ENCODE results near the gene ATP11C. TPM values are rescaled to one million over a fixed set of nuclear protein-coding genes. Genes with fewer than 3 reads are reported as not detected.
A peak's percentile ranks its signal among the peaks of the same experiment; 100 is the strongest.

Gene ATP11C
- total RNA-seq, 5 donors from 2014 or later (not counting 1 experiment from before 2014, with no cell fraction given) = 18.4 to 27.1 (median 23.1) TPM

DNA sequence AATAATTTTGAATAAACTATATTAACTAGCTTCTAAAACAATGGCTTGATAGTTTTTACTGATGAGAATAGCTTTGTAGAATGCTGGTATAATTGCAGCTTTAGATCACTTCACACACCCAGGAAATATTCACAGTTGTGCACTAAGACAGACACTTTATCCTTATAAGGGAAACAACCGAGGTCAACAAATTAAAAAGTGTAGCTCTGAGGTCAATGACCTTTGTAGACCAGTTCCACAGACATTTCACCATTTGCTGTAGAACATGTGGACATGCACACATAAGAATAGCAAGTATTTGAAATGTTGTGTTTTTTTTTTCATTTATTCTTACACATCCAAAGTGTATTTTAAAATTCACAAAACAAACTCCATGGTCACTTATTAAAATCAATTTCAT lies 148.9 kb downstream of the ATP11C start:
- Histone ChIP-seq H3K36me3 (ENCODE audit: control insufficient read depth in 2 of 2, extremely low read depth in 1 of 2, insufficient read depth in 1 of 2, low read length in 1 of 2) (peaks cover 0 to 15% of the 10 kb centered on the region in 2 donors), H3K27me3 (replicated peaks in 1 of 2; ENCODE audit: control insufficient read depth in 2 of 2, extremely low read depth in 1 of 2, insufficient read depth in 2 of 2, low read length in 1 of 2) (no peaks in the 10 kb centered on the region), H3K4me3 (ENCODE audit: control insufficient read depth in 1 of 2, extremely low read depth in 1 of 2, low read length in 1 of 2) (no peak overlapping the region), H3K27ac (ENCODE audit: low read length) (no peak overlapping the region), H3K4me1 (ENCODE audit: control insufficient read depth in 1 of 2, extremely low read depth in 1 of 2, insufficient read depth in 2 of 2, low read length in 2 of 2) (no peaks in the 10 kb centered on the region), H3K9me3 (no peaks in the 10 kb centered on the region)
- no CpG with 5 or more reads among the region's 1 CpG for WGBS (ENCODE audit: insufficient coverage)
- H3K36me3 Mint-ChIP-seq = peaks cover 44% of the 10 kb centered on the region
- ATAC-seq (replicated peaks in 1 of 4) = no peak
- H3K4me3 Mint-ChIP-seq = no peak overlapping the region
- DNase-seq = no peak
- H3K27me3 Mint-ChIP-seq = peaks cover 0 to 14% of the 10 kb centered on the region in 2 donors
- POLR2A ChIA-PET = no interaction called here
- H3K4me1 Mint-ChIP-seq = no peaks in the 10 kb centered on the region
- no peak overlapping the region for H3K27ac Mint-ChIP-seq
- no peaks in the 10 kb centered on the region for H3K9me3 Mint-ChIP-seq
- CTCF ChIA-PET = interaction anchor here in 1 of 2 donors (0.7 kb wide), 1 partner anchor 182 kb away, joined by 3 read pairs; no protein-coding TSS in a partner anchor

DNA sequence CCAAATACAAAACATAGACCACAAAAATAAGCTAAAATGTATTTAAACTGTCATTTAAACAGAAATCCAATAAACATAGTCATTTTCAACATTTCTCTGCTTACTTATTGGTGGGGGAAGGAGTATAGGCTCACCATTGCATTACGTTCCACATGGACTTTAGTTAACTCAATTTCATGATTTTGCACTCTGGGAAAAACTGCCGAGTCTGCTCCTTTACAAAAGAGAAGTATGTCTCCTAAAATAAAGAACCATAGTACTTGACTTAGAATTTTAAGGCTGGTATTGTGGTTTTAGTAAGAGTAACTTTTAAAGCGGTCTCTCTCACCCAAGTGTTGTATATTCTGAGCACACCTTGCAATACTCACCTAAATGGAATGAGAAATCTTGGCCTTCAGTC lies 149.8 kb downstream of the ATP11C start:
- Mint-ChIP-seq H3K9me3 (no peaks in the 10 kb centered on the region), H3K4me1 (no peaks in the 10 kb centered on the region), H3K36me3 (peaks cover 47% of the 10 kb centered on the region), H3K4me3 (no peak overlapping the region), H3K27me3 (peaks cover 0 to 11% of the 10 kb centered on the region in 2 donors), H3K27ac (no peak overlapping the region)
- WGBS (ENCODE audit: insufficient coverage) = no CpG with 5 or more reads among the region's 3 CpGs
- no peak for DNase-seq
- H3K4me1 ChIP-seq (ENCODE audit: control insufficient read depth in 1 of 2, extremely low read depth in 1 of 2, insufficient read depth in 2 of 2, low read length in 2 of 2) = no peaks in the 10 kb centered on the region
- no peak overlapping the region for H3K27ac ChIP-seq (ENCODE audit: low read length)
- ChIA-PET CTCF (interaction anchor here in 1 of 2 donors (0.6 kb wide), 1 partner anchor 184 kb away, joined by 3 read pairs; no protein-coding TSS in a partner anchor), POLR2A (no interaction called here)
- H3K9me3 ChIP-seq = no peaks in the 10 kb centered on the region
- H3K27me3 ChIP-seq (replicated peaks in 1 of 2; ENCODE audit: control insufficient read depth in 2 of 2, extremely low read depth in 1 of 2, insufficient read depth in 2 of 2, low read length in 1 of 2) = no peaks in the 10 kb centered on the region
- H3K36me3 ChIP-seq (ENCODE audit: control insufficient read depth in 2 of 2, extremely low read depth in 1 of 2, insufficient read depth in 1 of 2, low read length in 1 of 2) = peaks cover 0 to 10% of the 10 kb centered on the region in 2 donors
- ATAC-seq (replicated peaks in 1 of 4) = no peak
- H3K4me3 ChIP-seq (ENCODE audit: control insufficient read depth in 1 of 2, extremely low read depth in 1 of 2, low read length in 1 of 2) = no peak overlapping the region

DNA sequence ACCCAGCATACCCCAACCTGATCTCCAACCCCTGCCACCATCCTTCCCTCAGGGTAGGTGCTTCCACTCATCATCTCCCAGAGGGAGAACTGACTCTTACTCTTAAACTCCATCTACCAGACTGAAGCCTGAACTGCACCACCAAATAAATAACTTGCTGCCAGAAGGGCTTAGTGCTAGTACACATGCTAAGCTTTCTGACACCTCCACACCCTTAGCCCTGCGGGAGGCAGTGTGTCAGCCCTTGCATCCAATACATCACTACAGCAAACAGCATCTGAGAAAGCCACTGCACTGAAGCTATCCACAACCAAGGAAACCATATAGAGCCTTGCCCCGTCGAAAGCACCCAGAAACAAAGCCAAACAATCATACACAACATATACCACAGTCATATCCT lies 156.3 kb downstream of the ATP11C start:
- no peaks in the 10 kb centered on the region for H3K4me1 ChIP-seq (ENCODE audit: control insufficient read depth in 1 of 2, extremely low read depth in 1 of 2, insufficient read depth in 2 of 2, low read length in 2 of 2)
- H3K9me3 ChIP-seq = no peaks in the 10 kb centered on the region
- ATAC-seq (replicated peaks in 1 of 4) = no peak
- ChIA-PET POLR2A (no interaction called here), CTCF (no interaction called here)
- H3K36me3 Mint-ChIP-seq = peaks cover 63% of the 10 kb centered on the region
- no peaks in the 10 kb centered on the region for H3K9me3 Mint-ChIP-seq
- no peak overlapping the region for H3K27ac Mint-ChIP-seq
- no peaks in the 10 kb centered on the region for H3K27me3 ChIP-seq (replicated peaks in 1 of 2; ENCODE audit: control insufficient read depth in 2 of 2, extremely low read depth in 1 of 2, insufficient read depth in 2 of 2, low read length in 1 of 2)
- H3K27me3 Mint-ChIP-seq = peaks cover 0 to 19% of the 10 kb centered on the region in 2 donors
- no peak overlapping the region for H3K27ac ChIP-seq (ENCODE audit: low read length)
- no peak overlapping the region for H3K4me3 ChIP-seq (ENCODE audit: control insufficient read depth in 1 of 2, extremely low read depth in 1 of 2, low read length in 1 of 2)
- no peak for DNase-seq
- H3K4me1 Mint-ChIP-seq = peaks cover 0 to 1% (median 0%) of the 10 kb centered on the region in 3 donors
- no peak overlapping the region for H3K4me3 Mint-ChIP-seq
- 100% methylated on average over 1 of the region's 3 CpGs for WGBS (ENCODE audit: insufficient coverage)
- peaks cover 0 to 8% of the 10 kb centered on the region in 2 donors for H3K36me3 ChIP-seq (ENCODE audit: control insufficient read depth in 2 of 2, extremely low read depth in 1 of 2, insufficient read depth in 1 of 2, low read length in 1 of 2)

DNA sequence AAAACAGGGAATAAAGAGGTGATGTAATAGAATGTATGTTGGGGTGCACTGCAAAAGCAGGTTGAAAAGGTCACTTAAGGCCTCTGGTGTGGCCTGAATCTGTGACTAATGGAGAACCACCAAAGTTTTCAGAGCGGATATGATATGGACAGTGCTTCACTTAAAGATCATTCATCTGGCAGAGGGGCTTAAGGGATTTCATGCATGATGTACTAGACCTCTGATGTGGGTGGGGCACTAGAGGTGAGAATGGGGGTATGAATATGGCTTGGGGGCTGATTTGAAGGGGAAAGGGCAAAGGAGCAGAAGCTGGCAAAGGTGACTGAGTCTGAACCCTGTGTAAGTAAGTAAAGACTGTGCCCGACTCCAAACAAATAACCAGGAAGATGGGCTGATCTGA lies 162.5 kb downstream of the ATP11C start:
- Histone ChIP-seq H3K9me3 (no peaks in the 10 kb centered on the region), H3K36me3 (ENCODE audit: control insufficient read depth in 2 of 2, extremely low read depth in 1 of 2, insufficient read depth in 1 of 2, low read length in 1 of 2) (peaks cover 0 to 11% of the 10 kb centered on the region in 2 donors), H3K4me1 (ENCODE audit: control insufficient read depth in 1 of 2, extremely low read depth in 1 of 2, insufficient read depth in 2 of 2, low read length in 2 of 2) (peaks cover 5% of the 10 kb centered on the region in 2 experiments), H3K4me3 (ENCODE audit: control insufficient read depth in 1 of 2, extremely low read depth in 1 of 2, low read length in 1 of 2) (no peak overlapping the region), H3K27me3 (replicated peaks in 1 of 2; ENCODE audit: control insufficient read depth in 2 of 2, extremely low read depth in 1 of 2, insufficient read depth in 2 of 2, low read length in 1 of 2) (no peaks in the 10 kb centered on the region), H3K27ac (ENCODE audit: low read length) (no peak overlapping the region)
- peaks cover 0 to 7% of the 10 kb centered on the region in 2 donors for H3K27me3 Mint-ChIP-seq
- peaks cover 0 to 2% (median 0%) of the 10 kb centered on the region in 3 donors for H3K4me1 Mint-ChIP-seq
- no peak for DNase-seq
- no peak for ATAC-seq (replicated peaks in 1 of 4)
- 86% methylated on average over 1 of the region's 2 CpGs for WGBS (ENCODE audit: insufficient coverage)
- CTCF ChIA-PET = no interaction called here
- no peak overlapping the region for H3K4me3 Mint-ChIP-seq
- no peaks in the 10 kb centered on the region for H3K9me3 Mint-ChIP-seq
- POLR2A ChIA-PET = no interaction called here
- peaks cover 51% of the 10 kb centered on the region for H3K36me3 Mint-ChIP-seq
- no peak overlapping the region for H3K27ac Mint-ChIP-seq

DNA sequence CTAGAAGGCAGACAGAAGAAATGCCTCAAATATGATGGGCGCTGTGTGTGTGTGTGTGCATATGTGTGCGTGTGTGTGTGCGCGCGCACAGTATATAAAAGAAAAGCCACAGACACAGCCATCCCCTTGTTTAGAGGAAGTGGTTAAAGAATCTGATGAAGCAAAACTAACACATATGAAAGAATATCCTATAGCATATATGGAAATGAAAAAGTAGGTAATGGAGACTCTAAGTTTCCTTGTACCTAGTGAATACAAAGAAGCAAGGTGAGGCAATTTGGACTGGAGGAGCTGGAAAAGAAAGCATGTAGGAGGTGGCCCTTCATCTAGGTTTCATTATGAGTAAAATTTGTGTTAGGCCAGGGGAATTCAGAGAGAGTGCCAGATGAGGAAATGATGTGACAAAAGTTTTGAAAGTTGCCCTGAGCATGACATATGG lies 166.3 kb downstream of the ATP11C start:
- peaks cover 0 to 4% of the 10 kb centered on the region in 2 donors for H3K36me3 ChIP-seq (ENCODE audit: control insufficient read depth in 2 of 2, extremely low read depth in 1 of 2, insufficient read depth in 1 of 2, low read length in 1 of 2)
- peak in 33 of 35 experiments; percentile 2 to 56 (median 34) for DNase-seq
- H3K4me3 ChIP-seq (ENCODE audit: control insufficient read depth in 1 of 2, extremely low read depth in 1 of 2, low read length in 1 of 2) = no peak overlapping the region
- peaks cover 5% of the 10 kb centered on the region in 2 experiments for H3K4me1 ChIP-seq (ENCODE audit: control insufficient read depth in 1 of 2, extremely low read depth in 1 of 2, insufficient read depth in 2 of 2, low read length in 2 of 2)
- peak; percentile 50 to 91 (median 80) for ATAC-seq (replicated peaks in 1 of 4)
- no peaks in the 10 kb centered on the region for H3K9me3 ChIP-seq
- H3K27me3 ChIP-seq (replicated peaks in 1 of 2; ENCODE audit: control insufficient read depth in 2 of 2, extremely low read depth in 1 of 2, insufficient read depth in 2 of 2, low read length in 1 of 2) = no peaks in the 10 kb centered on the region
- Mint-ChIP-seq H3K4me3 (no peak overlapping the region), H3K4me1 (peaks cover 0 to 2% (median 0%) of the 10 kb centered on the region in 3 donors), H3K36me3 (peaks cover 39% of the 10 kb centered on the region), H3K27ac (no peak overlapping the region), H3K27me3 (no peaks in the 10 kb centered on the region), H3K9me3 (no peaks in the 10 kb centered on the region)
- peak overlapping the region; percentile 13 for H3K27ac ChIP-seq (ENCODE audit: low read length)
- CTCF ChIA-PET = no interaction called here
- no CpG with 5 or more reads among the region's 5 CpGs for WGBS (ENCODE audit: insufficient coverage)
- POLR2A ChIA-PET = no interaction called here

DNA sequence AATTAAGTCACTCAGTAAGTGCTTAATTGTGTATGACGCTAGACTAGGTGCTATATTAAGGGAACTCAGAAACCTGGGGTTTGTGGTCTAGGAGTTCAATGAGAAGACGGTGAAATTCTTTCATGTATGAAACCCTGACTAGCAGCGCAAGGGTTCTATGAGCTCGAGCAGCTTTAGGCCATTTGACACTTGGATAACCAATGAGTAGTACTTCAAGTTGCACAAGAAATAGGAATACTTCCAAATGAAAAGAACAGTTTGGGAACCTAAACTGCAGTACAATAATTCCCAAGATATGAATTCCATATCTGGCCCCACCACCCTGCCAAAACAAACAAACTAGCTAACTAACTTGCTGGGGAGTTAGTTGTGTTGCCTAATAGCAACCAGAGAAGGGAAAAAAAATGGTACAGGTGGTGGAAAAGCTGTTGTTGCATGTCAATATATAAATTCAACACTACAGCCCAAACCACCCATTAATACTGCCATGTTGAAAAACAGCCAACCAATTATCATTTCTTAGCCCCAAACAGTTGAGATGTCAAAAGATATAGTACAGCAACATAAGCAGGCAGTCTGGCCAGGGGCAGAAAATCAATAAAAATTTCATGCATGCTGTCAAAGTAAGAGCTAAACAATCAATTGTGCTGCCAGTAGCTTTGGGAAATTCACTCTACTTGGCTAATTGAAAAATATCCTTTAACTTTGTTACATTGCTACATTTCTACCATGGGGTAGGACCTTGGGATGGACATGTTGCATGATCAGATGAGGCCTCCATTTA lies 170.3 kb downstream of the ATP11C start:
- CTCF ChIA-PET = no interaction called here

More for the DNA sequence above, 170.3 kb downstream of the ATP11C start:
- no peak overlapping the region for H3K27ac Mint-ChIP-seq
- DNase-seq (no peak), ATAC-seq (replicated peaks in 1 of 4) (no peak)
- Histone ChIP-seq H3K4me3 (ENCODE audit: control insufficient read depth in 1 of 2, extremely low read depth in 1 of 2, low read length in 1 of 2) (no peak overlapping the region), H3K36me3 (ENCODE audit: control insufficient read depth in 2 of 2, extremely low read depth in 1 of 2, insufficient read depth in 1 of 2, low read length in 1 of 2) (peaks cover 0 to 7% of the 10 kb centered on the region in 2 donors), H3K27ac (ENCODE audit: low read length) (no peak overlapping the region), H3K4me1 (ENCODE audit: control insufficient read depth in 1 of 2, extremely low read depth in 1 of 2, insufficient read depth in 2 of 2, low read length in 2 of 2) (peaks cover 5% of the 10 kb centered on the region in 2 experiments), H3K27me3 (replicated peaks in 1 of 2; ENCODE audit: control insufficient read depth in 2 of 2, extremely low read depth in 1 of 2, insufficient read depth in 2 of 2, low read length in 1 of 2) (no peaks in the 10 kb centered on the region), H3K9me3 (no peaks in the 10 kb centered on the region)
- H3K9me3 Mint-ChIP-seq = no peaks in the 10 kb centered on the region
- no peak overlapping the region for H3K4me3 Mint-ChIP-seq
- POLR2A ChIA-PET = no interaction called here
- H3K4me1 Mint-ChIP-seq = no peaks in the 10 kb centered on the region
- peaks cover 34% of the 10 kb centered on the region for H3K36me3 Mint-ChIP-seq
- H3K27me3 Mint-ChIP-seq = no peaks in the 10 kb centered on the region
- WGBS (ENCODE audit: insufficient coverage) = no CpG with 5 or more reads among the region's 4 CpGs

All from T-cell (primary cell).